ENCODE measurements around the gene BANF2.

The BANF2 gene

DNA sequence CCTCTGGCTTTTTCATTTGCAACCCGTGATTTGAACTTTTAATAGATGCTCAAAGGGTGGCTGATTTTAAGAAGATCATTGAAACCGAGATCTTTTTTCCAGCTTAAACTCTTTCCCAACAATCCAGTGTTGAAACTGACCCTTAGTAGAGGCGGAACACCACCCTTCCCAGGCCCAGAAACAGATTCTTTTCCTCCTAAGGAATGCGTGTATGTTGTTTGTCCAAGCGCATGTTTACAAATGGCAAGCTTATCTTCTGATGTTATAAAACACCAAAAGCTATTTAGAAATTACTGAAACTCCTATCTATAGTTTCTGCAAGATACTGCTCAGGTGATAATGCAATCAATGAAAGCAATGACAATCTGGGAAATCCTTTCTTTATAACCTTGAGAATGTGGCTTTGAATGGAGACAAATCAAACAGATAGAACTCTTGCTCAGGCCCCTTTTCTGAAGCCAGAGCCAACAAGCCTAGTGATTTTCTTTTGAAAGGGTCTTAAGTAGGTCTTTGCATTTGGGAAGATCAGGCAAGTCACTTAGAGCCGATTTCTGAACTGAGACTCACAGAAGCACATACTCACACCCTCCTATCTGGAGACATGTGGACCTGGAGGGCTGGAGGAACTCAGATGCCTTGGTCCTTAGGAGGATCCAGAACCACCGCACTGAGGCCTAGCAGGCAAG lies 9.1 kb downstream of the BANF2 start:
- no peak for FAIRE-seq
- no peak for DNase-seq (ENCODE audit: low spot score)

DNA sequence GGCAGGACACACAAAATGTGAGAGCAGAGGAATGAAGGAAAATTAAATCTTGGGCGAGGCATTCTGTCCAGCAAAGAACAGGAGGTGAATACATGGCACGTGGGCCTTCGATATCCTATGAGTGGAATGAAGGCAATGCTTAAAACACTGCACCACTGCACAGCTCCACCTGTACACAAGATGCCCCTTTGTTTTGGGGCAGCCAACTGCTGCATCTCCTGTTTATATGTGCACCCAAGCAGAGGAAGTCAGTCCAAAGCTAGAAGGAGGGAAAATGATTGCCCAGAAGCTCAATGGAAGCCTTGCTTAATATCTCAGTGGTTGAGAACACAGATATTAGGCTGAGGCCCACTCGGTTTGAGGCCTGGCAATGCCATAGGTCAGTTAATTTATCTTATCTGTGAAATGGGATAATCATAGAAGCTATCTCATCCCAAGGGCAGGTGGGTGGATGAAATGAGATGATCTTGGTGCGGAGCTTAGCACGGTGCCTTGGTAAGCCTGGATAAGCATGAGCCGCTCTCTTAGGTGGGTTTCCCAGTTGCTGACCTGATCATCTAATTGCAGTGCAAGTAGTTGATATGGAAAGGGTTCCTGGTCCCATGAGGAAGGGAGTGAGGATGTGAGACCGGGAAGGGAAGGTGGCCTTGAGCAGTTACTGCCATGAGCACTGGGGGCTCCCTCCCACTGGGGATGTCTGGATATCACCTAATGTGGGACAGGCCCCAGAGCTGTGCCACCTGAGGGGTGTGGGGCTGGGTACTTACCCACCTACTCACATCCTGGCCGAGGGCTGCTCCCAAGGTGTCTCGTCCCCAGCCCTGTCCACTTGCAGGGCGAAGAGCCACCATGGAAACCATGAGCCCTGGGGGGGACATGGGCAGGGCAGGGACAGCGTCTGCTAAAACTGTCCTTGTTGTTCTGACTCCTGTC lies 9.9 kb downstream of the BANF2 start:
- FAIRE-seq = no peak

DNA sequence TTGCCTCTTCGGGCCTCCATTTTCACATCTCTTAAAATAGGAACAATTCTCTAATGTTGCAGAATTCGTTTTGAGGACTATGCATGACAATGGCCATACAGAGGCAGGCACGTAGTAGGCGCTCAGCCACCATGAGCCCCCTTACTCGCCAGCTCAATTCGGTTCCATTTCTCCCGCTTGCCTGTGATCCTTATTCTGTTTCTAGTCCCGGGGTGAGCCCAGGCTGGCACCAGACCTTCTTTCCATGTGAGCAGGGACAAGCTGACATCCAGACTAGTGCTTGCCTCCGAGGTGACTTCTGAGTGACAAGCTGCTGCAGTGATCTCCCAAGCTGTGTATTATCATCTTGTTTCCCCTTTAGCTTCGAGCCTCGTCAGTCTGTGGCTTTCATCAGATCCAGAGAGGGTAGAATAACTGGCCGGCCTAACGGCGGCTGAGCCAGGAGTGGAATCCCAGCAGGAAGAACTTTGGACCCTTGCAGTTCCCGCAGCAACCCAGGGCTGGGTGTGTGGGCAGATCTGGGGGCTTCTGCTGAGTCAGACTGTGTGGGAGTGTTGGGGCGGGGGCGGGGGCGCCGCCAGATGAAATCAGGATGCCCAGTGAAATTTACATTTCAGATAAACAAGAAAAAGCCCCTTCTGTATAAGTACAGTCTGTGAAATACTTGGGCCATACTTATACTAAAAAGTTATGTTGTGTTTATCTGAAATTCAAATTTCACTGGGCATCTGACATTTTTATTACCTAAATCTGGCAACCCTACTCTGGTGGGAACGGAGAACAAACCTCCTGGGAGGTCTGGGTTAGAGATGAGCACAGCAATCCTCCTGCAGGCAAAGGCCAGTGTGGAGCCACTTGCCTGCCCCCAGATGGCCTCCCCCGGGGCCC lies 10.9 kb downstream of the BANF2 start:
- FAIRE-seq (no peak), DNase-seq (ENCODE audit: low spot score) (no peak)

More for the DNA sequence above, 9.9 kb downstream of the BANF2 start:
- DNase-seq (ENCODE audit: low spot score) = no peak

DNA sequence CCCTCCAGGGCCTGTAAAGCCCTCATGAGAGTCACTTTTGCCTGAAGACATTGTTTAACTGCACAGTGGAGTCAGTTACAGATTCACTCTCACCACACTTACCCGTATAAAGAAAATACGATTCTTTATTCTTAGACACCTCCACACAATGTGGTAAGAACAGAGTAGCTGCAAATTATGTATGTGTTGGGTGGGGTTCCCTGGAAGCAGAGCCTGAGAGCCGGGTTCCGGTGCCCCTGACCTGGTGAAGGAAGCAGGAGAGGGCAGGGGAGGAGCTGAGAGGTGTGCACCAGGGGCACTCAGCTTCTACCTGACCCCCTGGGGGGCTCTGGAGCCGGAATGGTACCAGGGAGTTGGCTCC lies 11.5 kb downstream of the BANF2 start:
- no peak for FAIRE-seq
- no peak for DNase-seq (ENCODE audit: low spot score)

DNA sequence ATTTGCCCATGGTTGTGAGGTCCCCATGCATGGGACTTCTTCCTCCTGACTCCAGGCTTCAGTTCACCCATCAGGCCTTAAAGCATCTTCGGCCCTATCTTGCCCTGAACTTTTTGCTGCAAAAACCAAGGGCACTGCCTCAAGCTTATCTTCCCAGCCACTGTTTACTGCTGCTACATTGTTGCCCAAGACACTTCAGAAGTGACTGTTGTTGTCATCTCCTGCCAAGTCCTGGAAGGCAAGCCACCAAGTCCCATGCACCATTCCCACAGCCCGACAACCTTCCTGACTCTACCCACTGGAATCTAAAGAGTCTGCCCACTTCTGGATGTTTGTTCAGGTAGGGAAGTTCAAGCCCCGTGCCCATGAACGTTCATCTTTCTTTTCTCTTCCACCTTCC lies 12.4 kb downstream of the BANF2 start:
- DNase-seq (ENCODE audit: low spot score) (no peak), FAIRE-seq (no peak)

DNA sequence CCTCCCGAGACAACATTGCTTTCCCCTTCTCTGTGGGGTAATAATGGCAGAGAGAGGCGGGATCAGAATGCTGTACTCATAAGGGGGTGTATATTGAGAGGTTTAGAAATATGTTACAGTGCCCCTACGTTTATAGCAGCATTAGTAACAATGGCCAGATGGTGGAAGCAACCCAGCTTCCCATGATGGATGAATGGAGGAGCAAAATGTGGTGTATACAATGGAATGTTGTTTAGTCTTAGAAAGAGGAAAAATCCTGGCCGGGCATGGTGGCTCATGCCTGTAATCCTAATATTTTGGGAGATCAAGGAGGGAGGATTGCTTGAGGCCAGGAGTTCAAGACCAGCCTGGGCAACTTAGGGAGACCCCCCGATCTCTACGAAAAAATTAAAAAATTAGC lies 12.9 kb downstream of the BANF2 start:
- no peak for FAIRE-seq
- DNase-seq (ENCODE audit: low spot score) = no peak

DNA sequence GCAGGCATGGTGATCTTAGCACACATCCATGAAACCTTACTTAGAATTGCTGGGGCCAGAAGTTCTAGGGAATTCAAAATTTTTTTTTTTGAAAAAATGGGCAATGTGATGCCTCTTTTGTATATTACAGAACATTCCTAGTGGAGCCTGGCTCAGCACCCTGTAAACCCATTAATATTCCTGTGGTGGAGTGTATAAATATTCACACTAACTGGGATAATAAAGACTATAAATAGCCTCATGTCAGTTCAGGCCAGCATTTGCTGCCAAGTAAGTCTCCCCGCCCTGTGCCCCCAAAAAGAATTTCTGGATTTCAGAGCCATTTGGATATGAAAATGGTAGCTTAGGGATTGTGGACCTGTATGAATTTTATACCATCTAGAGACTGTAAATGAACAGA lies 14.8 kb downstream of the BANF2 start:
- DNase-seq (ENCODE audit: low spot score) (no peak), FAIRE-seq (no peak)

DNA sequence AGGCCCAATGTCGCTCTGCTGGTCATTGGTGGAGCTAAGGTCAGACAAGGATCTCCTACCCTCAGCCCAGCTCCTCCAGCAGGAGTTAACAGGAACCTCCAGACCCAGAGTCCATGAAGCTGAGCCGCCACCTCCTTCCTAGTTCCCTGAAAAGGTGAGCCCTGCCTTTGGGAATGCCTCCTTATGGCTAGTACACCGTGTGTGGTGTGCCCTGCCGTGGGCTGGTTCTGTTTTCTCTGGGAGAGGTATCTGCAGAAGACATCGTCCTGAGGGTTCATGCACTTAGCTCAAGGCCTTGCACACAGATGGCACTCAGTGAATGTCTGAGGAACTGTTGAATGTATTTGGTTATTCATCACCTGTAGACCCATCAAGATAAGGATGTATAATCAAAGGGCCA lies 15.3 kb downstream of the BANF2 start:
- FAIRE-seq (no peak), DNase-seq (ENCODE audit: low spot score) (no peak)

DNA sequence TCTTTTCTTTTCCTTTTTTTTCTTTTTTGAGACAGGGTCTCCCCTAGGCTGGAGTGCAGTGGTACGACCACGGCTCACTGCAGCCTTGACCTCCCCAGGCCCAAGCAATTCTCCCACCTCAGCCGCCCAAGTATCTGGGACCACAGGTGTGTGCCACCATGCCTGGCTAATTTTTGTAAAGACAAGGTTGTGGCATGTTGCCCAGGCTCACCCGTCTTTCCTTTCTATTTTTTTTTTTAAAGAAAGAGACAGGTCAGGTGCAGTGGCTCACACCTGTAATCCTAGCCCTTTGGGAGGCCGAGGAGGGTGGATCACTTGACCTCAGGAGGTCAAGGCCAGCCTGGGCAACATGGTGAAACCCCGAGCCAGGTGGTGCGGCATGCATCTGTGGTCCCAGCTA lies 16.6 kb downstream of the BANF2 start:
- DNase-seq (ENCODE audit: low spot score) (no peak), FAIRE-seq (no peak)

DNA sequence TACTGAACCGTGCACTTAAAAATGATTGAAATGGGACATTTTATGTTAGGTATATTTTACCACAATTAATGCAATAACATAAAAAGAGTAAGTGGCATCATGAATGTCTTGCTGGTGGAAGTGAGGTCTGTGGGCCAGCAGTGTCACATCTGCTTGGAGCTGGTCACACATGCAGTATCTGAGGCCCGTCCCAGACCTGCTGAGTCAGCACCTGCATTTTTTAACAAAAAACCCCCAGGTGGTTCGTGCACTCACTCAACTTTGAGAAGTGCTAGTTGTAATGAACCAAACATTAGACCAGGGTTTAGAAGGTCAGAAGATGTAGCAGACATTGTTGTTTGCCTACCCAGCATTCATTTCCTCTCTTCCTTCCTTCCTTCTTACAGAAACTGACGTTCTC lies 21.0 kb downstream of the BANF2 start:
- DNase-seq (ENCODE audit: low spot score) (no peak), FAIRE-seq (no peak)

DNA sequence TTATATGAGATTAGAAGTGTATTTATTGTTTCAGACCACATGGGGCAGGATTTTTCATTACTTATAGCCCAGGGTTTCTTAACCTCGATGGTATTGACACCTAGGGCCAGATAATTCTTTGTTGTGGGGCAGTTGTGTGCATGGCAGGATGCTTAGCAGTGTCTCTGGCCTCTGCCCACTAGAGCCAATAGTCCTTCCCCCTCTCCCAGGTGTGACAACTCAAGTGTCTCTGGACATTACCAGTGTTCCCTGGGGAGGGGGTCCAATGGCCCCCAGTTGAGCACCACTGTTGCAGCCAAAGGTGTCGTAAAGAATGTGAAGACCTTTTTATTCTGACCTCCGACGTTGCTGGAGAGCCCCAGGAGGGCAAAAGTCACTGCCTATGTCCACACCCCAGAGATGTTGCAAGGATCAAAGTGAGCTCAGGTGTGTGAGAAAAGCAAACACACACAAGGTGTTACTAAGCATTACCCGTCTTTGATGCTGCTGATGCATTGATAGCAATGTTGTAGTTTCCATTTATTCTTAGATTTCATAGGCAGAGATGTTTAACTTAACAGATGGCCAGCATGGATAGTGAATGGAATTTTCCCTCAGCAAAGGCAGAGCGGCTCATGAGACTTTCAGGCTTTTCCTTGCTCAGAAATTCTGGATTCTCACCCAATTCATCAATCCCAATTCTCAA lies 22.2 kb downstream of the BANF2 start:
- DNase-seq (ENCODE audit: low spot score) = no peak
- no peak for FAIRE-seq

DNA sequence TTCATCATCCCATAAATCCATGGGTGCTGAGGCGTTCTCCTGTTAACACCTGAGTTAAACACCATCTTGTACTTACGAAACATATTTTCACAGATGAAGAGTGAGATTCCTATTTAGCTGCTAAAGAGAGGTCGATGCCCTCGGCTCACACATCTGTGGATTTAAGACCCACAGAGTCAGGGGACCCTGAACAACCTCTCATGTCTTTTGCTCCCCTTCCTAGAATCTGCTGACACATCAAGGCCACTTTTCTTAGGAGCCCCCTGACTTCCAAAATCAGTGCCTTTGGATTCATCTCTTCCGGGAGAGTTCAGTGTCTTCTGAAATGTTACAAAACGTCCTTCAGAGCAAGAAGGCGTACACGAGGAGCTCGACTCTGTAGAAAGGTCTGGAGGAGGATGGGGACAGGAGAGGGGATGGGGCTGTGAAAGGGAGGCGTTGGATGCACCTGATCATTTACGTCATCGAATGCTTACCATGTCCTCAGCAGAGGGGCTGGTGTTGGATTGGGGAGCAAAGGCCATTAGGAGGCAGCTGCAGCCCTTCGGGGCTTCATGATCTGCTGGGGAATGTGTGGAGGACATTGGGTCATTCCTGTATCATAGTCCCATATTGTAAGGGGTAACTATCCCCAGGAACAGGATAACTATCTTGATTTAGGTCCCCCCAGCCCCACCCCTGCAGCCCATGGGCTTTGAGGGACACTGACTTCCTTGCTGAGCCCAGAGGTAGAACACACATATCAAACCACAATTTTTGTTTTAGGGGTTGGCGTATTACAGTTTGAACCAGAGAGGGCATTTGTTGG lies 22.9 kb downstream of the BANF2 start:
- DNase-seq (ENCODE audit: low spot score) = no peak
- FAIRE-seq = no peak

DNA sequence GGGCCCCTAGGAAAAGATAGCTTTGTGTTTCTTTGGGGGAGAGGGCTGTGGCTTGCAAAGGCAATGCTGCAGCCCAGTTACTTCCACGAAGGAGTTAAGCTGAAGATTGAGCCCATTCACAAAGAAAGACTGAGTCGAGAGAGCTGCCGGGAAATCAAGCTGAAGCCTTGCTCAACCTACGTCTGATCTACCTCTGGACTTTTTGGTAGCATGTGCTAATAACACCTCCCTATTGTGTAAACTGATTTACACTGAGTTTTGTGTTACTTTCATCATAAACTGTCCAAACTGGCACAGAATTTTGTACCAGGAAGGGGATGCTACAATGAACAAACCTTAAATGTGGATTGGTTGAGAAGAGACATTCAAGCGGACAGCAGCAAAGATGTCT lies 23.5 kb downstream of the BANF2 start:
- no peak for DNase-seq (ENCODE audit: low spot score)
- FAIRE-seq = no peak

DNA sequence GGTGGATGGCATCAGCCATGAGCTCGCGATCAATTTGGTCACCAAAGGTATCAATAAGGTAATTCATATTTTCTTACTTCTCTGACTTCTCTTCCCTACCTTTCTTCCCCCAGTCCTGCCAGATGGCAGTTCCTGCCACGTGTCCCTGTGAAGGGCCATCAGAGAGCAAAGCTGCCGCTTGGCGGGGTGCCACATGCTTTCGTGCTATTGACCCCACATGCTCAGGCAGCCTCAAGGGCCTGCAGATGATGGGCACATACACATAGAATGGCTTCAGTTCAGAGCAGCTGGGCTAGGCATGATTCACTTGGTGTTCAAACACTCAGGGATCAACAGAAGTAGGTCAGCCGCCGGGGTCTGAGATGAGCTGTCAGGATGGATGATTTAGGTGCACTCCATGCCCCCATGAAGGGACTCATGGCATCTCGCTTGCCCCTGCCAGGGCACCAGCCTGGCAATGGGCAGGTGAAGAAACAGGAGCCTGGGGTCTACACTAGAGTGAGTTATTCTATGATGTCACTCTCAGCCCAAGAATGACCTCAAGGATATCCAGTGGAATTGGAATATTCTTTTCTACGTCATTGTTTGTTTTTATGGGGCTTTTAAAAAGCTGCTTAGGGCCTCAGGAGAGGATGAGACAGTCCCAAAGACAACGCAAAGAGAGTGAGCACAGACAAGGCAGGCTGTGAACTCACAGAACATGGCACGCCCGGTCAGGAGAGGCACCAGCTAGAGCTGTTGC lies 25.5 kb downstream of the BANF2 start:
- FAIRE-seq = no peak
- DNase-seq (ENCODE audit: low spot score) = no peak

DNA sequence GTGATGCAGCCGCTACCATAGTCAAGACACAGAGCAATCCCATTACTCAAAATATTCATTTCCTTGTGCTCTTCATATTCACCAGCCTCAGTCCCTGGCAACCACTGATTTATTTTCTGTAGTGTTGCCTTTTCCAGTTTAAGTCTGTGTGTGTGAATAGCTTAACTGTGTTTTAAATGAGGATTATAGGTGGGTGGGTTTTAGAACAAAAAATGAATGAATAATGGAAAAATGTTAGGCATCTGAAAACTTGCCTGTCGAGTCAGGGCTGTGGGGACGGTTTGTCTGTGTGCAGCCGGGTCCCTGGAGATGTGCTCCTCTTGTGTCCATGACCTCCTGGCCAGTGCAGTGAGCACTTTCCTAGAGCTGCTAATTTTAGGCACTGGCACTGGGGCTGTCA lies 27.1 kb downstream of the BANF2 start:
- FAIRE-seq (no peak), DNase-seq (ENCODE audit: low spot score) (no peak)

DNA sequence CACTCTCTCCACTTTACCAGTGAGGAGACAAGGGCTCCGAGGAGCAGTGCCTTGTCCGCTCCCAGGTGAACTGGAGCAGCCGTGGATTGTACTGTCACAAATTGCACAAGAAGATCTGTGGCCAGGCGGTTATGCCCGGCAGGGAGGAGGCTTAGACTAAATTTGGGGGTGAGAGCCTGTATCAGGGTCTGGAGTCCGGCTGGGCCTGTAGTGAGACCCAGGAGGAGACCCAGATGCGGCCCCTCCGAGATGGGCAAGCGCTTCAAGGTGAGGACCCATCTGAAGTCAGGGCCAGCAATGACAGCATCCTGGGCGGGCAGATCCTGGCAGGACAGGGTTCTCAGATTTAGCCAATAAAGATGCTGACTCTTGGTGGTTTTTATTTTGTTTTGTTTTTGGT lies 27.6 kb downstream of the BANF2 start:
- no peak for DNase-seq (ENCODE audit: low spot score)
- FAIRE-seq = no peak

DNA sequence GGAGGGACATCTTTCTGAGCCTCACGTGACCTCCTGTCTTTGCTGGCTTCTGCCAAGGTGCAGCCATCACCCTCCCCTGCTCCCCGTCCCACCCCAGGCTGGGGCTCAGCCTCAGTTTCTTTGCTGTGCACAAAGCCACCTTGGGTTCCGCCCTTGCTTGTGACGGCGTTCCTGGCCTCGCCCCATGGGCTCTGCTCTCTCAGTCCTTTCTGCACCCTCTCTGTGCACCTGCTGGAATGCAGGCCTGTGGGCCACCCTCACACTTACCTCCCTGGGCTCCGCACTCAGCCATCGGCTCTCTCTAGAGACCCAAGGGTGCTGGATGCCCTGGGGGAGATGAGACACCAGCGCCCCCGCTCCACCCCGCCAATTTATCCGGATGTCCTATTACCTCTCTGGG lies 28.3 kb downstream of the BANF2 start:
- FAIRE-seq = no peak
- DNase-seq (ENCODE audit: low spot score) = no peak

DNA sequence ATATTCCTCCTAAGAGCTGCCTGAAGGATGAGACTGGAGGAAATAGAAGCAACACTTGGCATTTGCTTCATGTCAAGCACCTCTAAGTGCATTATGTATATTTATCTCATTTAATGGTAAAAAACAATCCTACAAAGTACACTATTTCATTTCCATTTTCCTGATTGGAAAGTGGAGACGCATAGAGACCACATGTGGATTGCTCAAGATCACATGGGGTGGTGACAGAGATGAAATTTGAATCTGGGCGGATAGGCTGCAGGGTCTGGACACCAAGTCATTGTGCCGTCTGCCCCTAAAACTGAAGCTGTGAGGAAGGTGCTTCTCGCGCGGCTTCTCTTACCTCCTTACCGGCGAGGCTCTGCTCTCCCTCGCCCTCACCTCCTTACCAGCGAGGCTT lies 30.3 kb downstream of the BANF2 start:
- FAIRE-seq (no peak), DNase-seq (ENCODE audit: low spot score) (no peak)

DNA sequence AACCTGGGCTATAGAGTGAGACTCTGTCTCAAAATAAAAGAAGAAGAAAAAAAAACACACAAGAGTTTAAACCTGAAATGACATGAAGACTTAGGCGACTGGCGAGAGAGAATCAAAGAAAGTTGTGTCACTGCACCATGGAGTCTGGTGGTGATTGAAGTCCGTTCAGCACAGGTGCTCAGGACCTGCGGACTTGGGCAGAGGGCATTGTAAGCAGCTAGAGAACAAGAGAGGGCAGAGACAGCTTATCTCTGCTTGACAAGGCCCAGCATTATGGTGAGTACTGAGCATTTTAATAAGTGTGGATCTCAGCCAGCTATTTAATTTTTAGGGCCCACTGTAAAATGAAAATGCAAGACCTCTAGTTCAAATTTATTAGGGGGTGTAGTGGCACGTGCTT lies 31.5 kb downstream of the BANF2 start:
- FAIRE-seq (no peak), DNase-seq (ENCODE audit: low spot score) (no peak)
